ENCODE results near the gene ZNF582. TPM values are rescaled to one million over a fixed set of nuclear protein-coding genes. Genes with fewer than 3 reads are reported as not detected.

The ZNF582 gene
- polyA plus RNA-seq, 1 of the 3 experiments (the other 2 are of a cell fraction) = 4.5 TPM

- no peak overlapping the region for H3K4me3 ChIP-seq (ENCODE audit: low read depth in 2 of 2, low read length in 1 of 2)
- H3K27ac ChIP-seq (ENCODE audit: low read depth in 2 of 2, low read length in 1 of 2) = no peak overlapping the region
- H3K4me2 ChIP-seq = no peak overlapping the region
- peaks cover 8% of the 10 kb centered on the region; the same call in 1 of the 2 replicates for H3K79me2 ChIP-seq (ENCODE audit: insufficient read depth)
- no peaks in the 10 kb centered on the region for H4K20me1 ChIP-seq (ENCODE audit: insufficient read depth)
- no peaks in the 10 kb centered on the region for H3K27me3 ChIP-seq (ENCODE audit: insufficient read depth)
- 86% methylated on average over 4 of the region's 4 CpGs for WGBS (ENCODE audit: low lambda C conversion rate)
- ChIA-PET POLR2A (no interaction called here), CTCF (no interaction called here)
- no peak for DNase-seq
- peaks cover 0 to 15% of the 10 kb centered on the region in 2 experiments; a peak in 1 of 4 replicates for H3K4me1 ChIP-seq (ENCODE audit: control insufficient read depth in 1 of 2, insufficient read depth in 2 of 2, low read depth in 1 of 2, low read length in 1 of 2)
- H3K9ac ChIP-seq = no peak overlapping the region
- H2AFZ ChIP-seq (ENCODE audit: low read depth) = no peak overlapping the region
- H3F3A ChIP-seq (replicated peaks; ENCODE audit: insufficient read depth) = peaks cover 9% of the 10 kb centered on the region
- H3K9me3 ChIP-seq = peaks cover 17% of the 10 kb centered on the region
- H3K9me2 ChIP-seq = no peaks in the 10 kb centered on the region
- peaks cover 11 to 39% of the 10 kb centered on the region in 2 experiments for H3K36me3 ChIP-seq (replicated peaks in 1 of 2; ENCODE audit: control insufficient read depth in 1 of 2, insufficient read depth in 2 of 2, low read length in 1 of 2)
- TF ChIP-seq IRF3 (IDR thresholded peaks at IDR 0.05; ENCODE audit: low read depth, low read length) (no peak), USF2 (IDR thresholded peaks at IDR 0.05; ENCODE audit: borderline replicate concordance, low read depth, low read length) (no peak), ZBTB33 (IDR thresholded peaks at IDR 0.05; ENCODE audit: borderline replicate concordance, low read depth) (no peak), TAF1 (IDR thresholded peaks at IDR 0.05; ENCODE audit: borderline replicate concordance, low read depth, low read length) (no peak), SIN3A (IDR thresholded peaks at IDR 0.05; ENCODE audit: borderline replicate concordance, low read depth, low read length) (no peak)
These were observed 7.2 kb upstream of the ZNF582 start for GRCh38 chr19:56400485-56400884.

GRCh38 chr19:56398809-56399208 lies 5.5 kb upstream of the ZNF582 start:
- Histone ChIP-seq H3K9ac (no peak overlapping the region), H3K4me2 (no peak overlapping the region), H3K27ac (ENCODE audit: low read depth in 2 of 2, low read length in 1 of 2) (no peak overlapping the region), H3K4me1 (ENCODE audit: control insufficient read depth in 1 of 2, insufficient read depth in 2 of 2, low read depth in 1 of 2, low read length in 1 of 2) (peaks cover 0 to 6% of the 10 kb centered on the region in 2 experiments; a peak in 1 of 4 replicates), H4K20me1 (ENCODE audit: insufficient read depth) (no peaks in the 10 kb centered on the region), H3K79me2 (ENCODE audit: insufficient read depth) (no peaks in the 10 kb centered on the region), H3K9me2 (no peaks in the 10 kb centered on the region), H2AFZ (ENCODE audit: low read depth) (no peak overlapping the region), H3K9me3 (peaks cover 17% of the 10 kb centered on the region), H3F3A (replicated peaks; ENCODE audit: insufficient read depth) (peaks cover 9% of the 10 kb centered on the region), H3K36me3 (replicated peaks in 1 of 2; ENCODE audit: control insufficient read depth in 1 of 2, insufficient read depth in 2 of 2, low read length in 1 of 2) (peaks cover 11 to 39% of the 10 kb centered on the region in 2 experiments), H3K4me3 (ENCODE audit: low read depth in 2 of 2, low read length in 1 of 2) (no peak overlapping the region; a peak in 1 of 4 replicates), H3K27me3 (ENCODE audit: insufficient read depth) (no peaks in the 10 kb centered on the region)
- ChIA-PET POLR2A (no interaction called here), CTCF (interaction anchor here (0.6 to 1.3 kb wide), 2 partner anchors 30 to 146 kb away, joined by 3 to 5 read pairs; no protein-coding TSS in a partner anchor)
- TF ChIP-seq FOXM1 (IDR thresholded peaks at IDR 0.05; ENCODE audit: low read depth) (no peak), SIN3A (IDR thresholded peaks at IDR 0.05; ENCODE audit: borderline replicate concordance, low read depth, low read length) (no peak), FOXJ3 (CRISPR knock-in tag; IDR thresholded peaks at IDR 0.05) (no peak), MXI1 (IDR thresholded peaks at IDR 0.05; ENCODE audit: low read depth, low read length) (no peak), RAD21 (IDR thresholded peaks at IDR 0.05; ENCODE audit: low read length) (no peak), RFX5 (IDR thresholded peaks at IDR 0.05; ENCODE audit: low read length) (no peak), GABPA (IDR thresholded peaks at IDR 0.05; ENCODE audit: low read depth) (no peak), FOSL2 (IDR thresholded peaks at IDR 0.05; ENCODE audit: borderline replicate concordance, low read depth) (no peak), USF1 (IDR thresholded peaks at IDR 0.05; ENCODE audit: borderline replicate concordance, low read depth) (no peak), RCOR1 (IDR thresholded peaks at IDR 0.05; ENCODE audit: low read length) (no peak), RXRA (IDR thresholded peaks at IDR 0.05; ENCODE audit: borderline replicate concordance, low read depth) (no peak), MAX (IDR thresholded peaks at IDR 0.05; ENCODE audit: low read depth) (no peak), IRF3 (IDR thresholded peaks at IDR 0.05; ENCODE audit: low read depth, low read length) (no peak)
- no peak for DNase-seq
- 96% methylated on average over 5 of the region's 5 CpGs for WGBS (ENCODE audit: low lambda C conversion rate)
